HepG2 (cell line): ENCODE results near the gene TFCP2L1. TPM values are rescaled to one million over a fixed set of nuclear protein-coding genes. Genes with fewer than 3 reads are reported as not detected.

Experiments used
- ATAC-seq: fragments of 200-7000 bp; cut with Tn5 transposase; 3 replicates; pipeline ENCODE4 v1.9.1; 2020; ENCODE audit warnings: mild to moderate bottlenecking, moderate library complexity
- BruUV-seq: library from RNA; stranded (reverse); fragments of 400-500 nt; replicated peaks from 2 replicates; lab custom pipeline; 2021; lab: Mats Ljungman, UMichigan
- CTCF ChIA-PET: fragments of 300-600 bp; formaldehyde crosslinking; extraction: SDS; loops from one replicate; lab custom pipeline; 2021; ENCODE audit warnings: low total read pairs, inconsistent platforms, low intra/inter-chr PET ratio; lab: Yijun Ruan, JAX
- POLR2A ChIA-PET: fragments of 350-600 bp; sonication (Branson Sonifier 250); formaldehyde crosslinking; loops from one replicate; lab custom pipeline; 2020; ENCODE audit warnings: antibody characterized with exemption, inconsistent platforms; lab: Yijun Ruan, JAX
- DNase-seq: peaks from one replicate; pipeline ENCODE4 v3.0.0-alpha.2; 2015; ENCODE audit warnings: low spot score
- FAIRE-seq: peaks from 3 replicates; lab custom pipeline; 2011; peaks lifted over from hg19 to GRCh38; lab: Jason Lieb, UNC
- H2AFZ ChIP-seq: one replicate; pipeline ENCODE4 v1.6.1; 2011; ENCODE audit warnings: low read length, inconsistent platforms
- H3K27ac ChIP-seq: fragments of 300-600 bp; 3 replicates; pipeline ENCODE4 v1.8.0; 2011; ENCODE audit warnings: mixed run types, mild to moderate bottlenecking, mixed read lengths, low read length, inconsistent platforms; ENCODE audit not compliant: insufficient read depth; ENCODE audit errors: extremely low read length
- H3K27me3 ChIP-seq, 2 experiments: fragments of 200-600 bp in 1 of 2; 2 replicates in 1 of 2; 3 replicates in 1 of 2; pipeline versions ENCODE4 v1.6.0 to v1.8.0; 2011; ENCODE audit warnings: low read length in 2 of 2, mild to moderate bottlenecking in 2 of 2, moderate library complexity in 2 of 2, inconsistent platforms in 1 of 2; ENCODE audit not compliant: insufficient read depth in 2 of 2, control insufficient read depth in 1 of 2
- H3K36me3 ChIP-seq, 2 experiments: fragments of 200-600 bp in 1 of 2; replicated peaks in 1 of 2; 2 replicates in 1 of 2; 3 replicates in 1 of 2; pipeline versions ENCODE4 v1.5.1 to v1.8.0; 2011; ENCODE audit warnings: low read length in 2 of 2, inconsistent platforms in 1 of 2; ENCODE audit not compliant: insufficient read depth in 2 of 2, control insufficient read depth in 1 of 2
- H3K4me1 ChIP-seq: 2 replicates; pipeline ENCODE4 v1.5.1; 2012; ENCODE audit warnings: low read length, inconsistent platforms; ENCODE audit not compliant: insufficient read depth
- H3K4me2 ChIP-seq: 2 replicates; pipeline ENCODE4 v1.6.0; 2011; ENCODE audit warnings: low read depth, low read length, inconsistent platforms
- H3K4me3 ChIP-seq, 3 experiments: fragments of 200-600 bp in 1 of 3; sonication (generic), shearing (Covaris generic) in 1 of 3; replicated peaks in 1 of 3; 2 replicates each; pipeline ENCODE4 v1.5.1; 2011 to 2016; ENCODE audit warnings: low read length in 3 of 3, inconsistent platforms in 2 of 3, low read depth in 2 of 3, mild to moderate bottlenecking in 2 of 3, control low read depth in 1 of 3, mixed read lengths in 1 of 3; ENCODE audit not compliant: insufficient read depth in 1 of 3
- H3K79me2 ChIP-seq: one replicate; pipeline ENCODE4 v1.6.1; 2011; ENCODE audit warnings: low read length, inconsistent platforms; ENCODE audit not compliant: insufficient read depth
- H3K9ac ChIP-seq: 2 replicates; pipeline ENCODE4 v1.6.0; 2011; ENCODE audit warnings: mild to moderate bottlenecking, low read depth, low read length, inconsistent platforms; ENCODE audit not compliant: insufficient read depth
- H3K9me3 ChIP-seq: 2 replicates; pipeline ENCODE4 v1.5.1; 2012; ENCODE audit warnings: mild to moderate bottlenecking, low read length
- H4K20me1 ChIP-seq: 2 replicates; pipeline ENCODE4 v1.6.0; 2011; ENCODE audit warnings: inconsistent platforms, mild to moderate bottlenecking, low read length, moderate library complexity; ENCODE audit not compliant: insufficient read depth
- RERE ChIP-seq: IDR thresholded peaks from 2 replicates; pipeline ENCODE4 v1.6.1; 2016; ENCODE audit warnings: low read depth, missing genetic modification reagents, missing compliant biosample characterization
- SMYD3 ChIP-seq: sonication (generic); formaldehyde crosslinking; IDR thresholded peaks from 2 replicates; pipeline ENCODE4 v1.8.1; 2023; ENCODE audit warnings: mild to moderate bottlenecking, missing genetic modification reagents
- TFE3 ChIP-seq: IDR thresholded peaks from 2 replicates; pipeline ENCODE4 v1.6.1; 2016
- WGBS: methylation state at CpG from one replicate; pipeline ENCODE4 v1.1.6; 2017; ENCODE audit warnings: low lambda C conversion rate; 5-methylcytosine and 5-hydroxymethylcytosine counted together
- in situ Hi-C: cut with HindIII; loops from 2 replicates; pipeline ENCODE4 v1.10.0; 2017; ENCODE audit warnings: low pct_unique_long_range_greater_than_20kb; ENCODE audit not compliant: extremely low pct_ligation_motif_present
- intact Hi-C: fragments of 100-400 bp; cut with micrococcal nuclease; formaldehyde crosslinking; loops from one replicate; pipeline ENCODE4 v1.10.0; 2022; ENCODE audit not compliant: unreplicated experiment
- polyA plus RNA-seq, 8 experiments: library from polyadenylated mRNA; depleted of rRNA in 3 of 8; stranded (reverse) in 7 of 8; unstranded in 1 of 8; fragments of >200 nt; fragmentation: Illumina TruSeq in 4 of 8; extraction: Trizol in 4 of 8; gene quantifications; 2 replicates each; pipeline versions ENCODE4 v1.2.1 to v1.2.3, GENCODE V29; 2011 to 2016; ENCODE audit warnings: low read depth in 4 of 8, missing spikeins in 1 of 8, mixed read lengths in 1 of 8; ENCODE audit not compliant: insufficient read depth in 1 of 8
- total RNA-seq, 5 experiments: library from RNA; depleted of rRNA; stranded (reverse); fragments of >200 nt; fragmentation: Illumina TruSeq; extraction: Trizol; gene quantifications; 2 replicates each; pipeline ENCODE4 v1.2.3, GENCODE V29; 2016; ENCODE audit warnings: low read depth in 1 of 5
- TF ChIP-seq, protein P1 (sequence below): sonication (generic); formaldehyde crosslinking; IDR thresholded peaks from 2 replicates; pipeline ENCODE4 v1.4.0; 2020; ENCODE audit warnings: mild to moderate bottlenecking, missing genetic modification reagents, borderline replicate concordance

Gene TFCP2L1
- total and polyA plus RNA-seq, 2 of the 13 experiments (the other 11 are each of a cell fraction or from before 2014, with no cell fraction given): under 0.01 TPM; not detected in 1

DNA sequence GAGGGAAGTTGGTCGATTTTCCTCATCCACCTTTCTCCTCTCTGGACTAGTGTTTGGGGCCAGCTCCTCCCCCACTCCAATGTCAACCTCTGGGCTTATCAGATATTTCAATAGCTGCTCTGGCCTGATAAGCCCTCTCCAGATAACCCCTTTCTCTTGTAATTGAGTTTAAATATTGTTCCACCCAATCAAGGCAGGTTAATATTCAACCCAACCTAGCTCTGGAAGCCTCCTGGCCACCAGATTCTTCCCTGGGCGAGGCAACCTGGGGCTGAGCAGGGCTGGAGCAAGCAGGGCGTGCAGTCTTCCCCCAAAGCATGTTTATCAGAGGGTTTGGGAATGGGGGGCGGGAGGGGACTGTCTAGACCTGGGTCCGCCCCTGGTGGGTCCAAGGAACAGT is 73.8 kb downstream of the TFCP2L1 start:
- H3K27me3 ChIP-seq: peaks cover 14 to 71% of the 10 kb centered on the region in 2 experiments
- ATAC-seq (peak; percentile 69), FAIRE-seq (peak; percentile 39), DNase-seq (no peak)
- no peak overlapping the region for H2AFZ ChIP-seq
- no peak overlapping the region for H3K4me3 ChIP-seq
- H3K9me3 ChIP-seq: no peaks in the 10 kb centered on the region
- CTCF ChIA-PET: no interaction called here
- H3K36me3 ChIP-seq: no peaks in the 10 kb centered on the region
- in situ Hi-C loops: no loop called here
- 3% methylated on average over 5 of the region's 5 CpGs for WGBS
- no peaks in the 10 kb centered on the region for H3K79me2 ChIP-seq
- POLR2A ChIA-PET: no interaction called here
- no TSS peak for BruUV-seq
- TF ChIP-seq, protein P1, sequence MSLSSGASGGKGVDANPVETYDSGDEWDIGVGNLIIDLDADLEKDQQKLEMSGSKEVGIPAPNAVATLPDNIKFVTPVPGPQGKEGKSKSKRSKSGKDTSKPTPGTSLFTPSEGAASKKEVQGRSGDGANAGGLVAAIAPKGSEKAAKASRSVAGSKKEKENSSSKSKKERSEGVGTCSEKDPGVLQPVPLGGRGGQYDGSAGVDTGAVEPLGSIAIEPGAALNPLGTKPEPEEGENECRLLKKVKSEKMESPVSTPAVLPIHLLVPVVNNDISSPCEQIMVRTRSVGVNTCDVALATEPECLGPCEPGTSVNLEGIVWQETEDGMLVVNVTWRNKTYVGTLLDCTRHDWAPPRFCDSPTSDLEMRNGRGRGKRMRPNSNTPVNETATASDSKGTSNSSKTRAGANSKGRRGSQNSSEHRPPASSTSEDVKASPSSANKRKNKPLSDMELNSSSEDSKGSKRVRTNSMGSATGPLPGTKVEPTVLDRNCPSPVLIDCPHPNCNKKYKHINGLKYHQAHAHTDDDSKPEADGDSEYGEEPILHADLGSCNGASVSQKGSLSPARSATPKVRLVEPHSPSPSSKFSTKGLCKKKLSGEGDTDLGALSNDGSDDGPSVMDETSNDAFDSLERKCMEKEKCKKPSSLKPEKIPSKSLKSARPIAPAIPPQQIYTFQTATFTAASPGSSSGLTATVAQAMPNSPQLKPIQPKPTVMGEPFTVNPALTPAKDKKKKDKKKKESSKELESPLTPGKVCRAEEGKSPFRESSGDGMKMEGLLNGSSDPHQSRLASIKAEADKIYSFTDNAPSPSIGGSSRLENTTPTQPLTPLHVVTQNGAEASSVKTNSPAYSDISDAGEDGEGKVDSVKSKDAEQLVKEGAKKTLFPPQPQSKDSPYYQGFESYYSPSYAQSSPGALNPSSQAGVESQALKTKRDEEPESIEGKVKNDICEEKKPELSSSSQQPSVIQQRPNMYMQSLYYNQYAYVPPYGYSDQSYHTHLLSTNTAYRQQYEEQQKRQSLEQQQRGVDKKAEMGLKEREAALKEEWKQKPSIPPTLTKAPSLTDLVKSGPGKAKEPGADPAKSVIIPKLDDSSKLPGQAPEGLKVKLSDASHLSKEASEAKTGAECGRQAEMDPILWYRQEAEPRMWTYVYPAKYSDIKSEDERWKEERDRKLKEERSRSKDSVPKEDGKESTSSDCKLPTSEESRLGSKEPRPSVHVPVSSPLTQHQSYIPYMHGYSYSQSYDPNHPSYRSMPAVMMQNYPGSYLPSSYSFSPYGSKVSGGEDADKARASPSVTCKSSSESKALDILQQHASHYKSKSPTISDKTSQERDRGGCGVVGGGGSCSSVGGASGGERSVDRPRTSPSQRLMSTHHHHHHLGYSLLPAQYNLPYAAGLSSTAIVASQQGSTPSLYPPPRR (CRISPR knock-in tag): peak; percentile 67
- TF ChIP-seq RERE (CRISPR knock-in tag) (peak; percentile 45; the same call in 1 of the 2 replicates), TFE3 (CRISPR knock-in tag) (no peak), SMYD3 (CRISPR knock-in tag) (no peak)
- no peak overlapping the region for H3K9ac ChIP-seq
- H3K27ac ChIP-seq: no peak overlapping the region
- H4K20me1 ChIP-seq: no peaks in the 10 kb centered on the region
- H3K4me1 ChIP-seq: peaks cover 12% of the 10 kb centered on the region
- H3K4me2 ChIP-seq: no peak overlapping the region
- intact Hi-C loops: no loop called here
